Left lobe of liver (tissue), 2 donors: ENCODE measurements around the gene ABCB6. TPM values are rescaled to one million over a fixed set of nuclear protein-coding genes. Genes with fewer than 3 reads are reported as not detected.
A peak's percentile ranks its signal among the peaks of the same experiment; 100 is the strongest.

Experiments
- ATAC-seq: fragments of 200-7000 bp; cut with Tn5 transposase; one replicate; pipeline ENCODE4 v1.9.1; 2020; ENCODE audit warnings: mild to moderate bottlenecking, moderate library complexity
- DNase-seq: peaks from one replicate; pipeline ENCODE4 v3.0.0-alpha.2; 2020; ENCODE audit warnings: low spot score
- total RNA-seq: library from RNA; stranded (reverse); gene quantifications from one replicate; pipeline ENCODE4 v1.2.1, GENCODE V29; 2021
- donor health status: DM: no; HTN: no; CAD: no; lungs with moderate emphysema.
- donor health status: DM: no; HTN: yes; CAD: no.

Gene ABCB6
- total RNA-seq, 1 donor from 2014 or later, result 53.5 TPM

GRCh38 chr2:219172231-219173154 lies 46.3 kb downstream of the ABCB6 start:
- ATAC-seq (no peak), DNase-seq (no peak)

- ATAC-seq, result peak; percentile 62
- DNase-seq, result no peak
Observed at GRCh38 chr2:219171231-219171651, 47.5 kb downstream of the ABCB6 start.

- ATAC-seq (peak; percentile 81), DNase-seq (no peak)
Observed at GRCh38 chr2:219169930-219170654, 48.7 kb downstream of the ABCB6 start, which contains the start of gene SLC23A3. SLC23A3 (minus strand) TSS chr2:219170029; CDS start chr2:219169984, 45 bp downstream.

- DNase-seq, result no peak
- no peak for ATAC-seq
Observed at GRCh38 chr2:219168932-219169331, 49.8 kb downstream of the ABCB6 start.

- DNase-seq, result no peak
- ATAC-seq, result no peak
Observed at GRCh38 chr2:219168526-219168925, 50.2 kb downstream of the ABCB6 start.

GRCh38 chr2:219167997-219168396 lies 50.8 kb downstream of the ABCB6 start:
- DNase-seq (no peak), ATAC-seq (no peak)

- no peak for ATAC-seq
Observed at GRCh38 chr2:219165058-219165911, 53.5 kb downstream of the ABCB6 start.

GRCh38 chr2:219163156-219163555 lies 55.6 kb downstream of the ABCB6 start:
- ATAC-seq (no peak), DNase-seq (no peak)

More at GRCh38 chr2:219165058-219165911, 53.5 kb downstream of the ABCB6 start:
- DNase-seq, result no peak

GRCh38 chr2:219161097-219161496 lies 57.7 kb downstream of the ABCB6 start:
- DNase-seq, result no peak
- no peak for ATAC-seq

GRCh38 chr2:219160186-219161017 lies 58.4 kb downstream of the ABCB6 start, which contains the start of gene NHEJ1:
NHEJ1 (minus strand) TSS chr2:219160815; CDS start chr2:219158362, 2,453 bp downstream.
- DNase-seq (peak; percentile 98), ATAC-seq (peak; percentile 95)

Other genes with a start within 250 kb of the ABCB6 start
- gene FEV, start 233.8 kb downstream of the ABCB6 start, total RNA-seq, result not detected
- gene CRYBA2, start 225.5 kb downstream of the ABCB6 start, total RNA-seq, result not detected
- gene CFAP65, start 177.4 kb downstream of the ABCB6 start, total RNA-seq, result 0.05 TPM
- 4.9 TPM for gene IHH, start 158.0 kb downstream of the ABCB6 start, total RNA-seq
- 7.8 TPM for gene NHEJ1, start 58.1 kb downstream of the ABCB6 start, total RNA-seq
- 2.8 TPM for gene SLC23A3, start 48.9 kb downstream of the ABCB6 start, total RNA-seq
- 31.2 TPM for gene CNPPD1, start 42.0 kb downstream of the ABCB6 start, total RNA-seq
- gene RETREG2, start 40.7 kb downstream of the ABCB6 start, total RNA-seq, result 54.8 TPM
- 28.6 TPM for gene ZFAND2B, start 12.2 kb downstream of the ABCB6 start, total RNA-seq
- gene ATG9A, start 10.7 kb upstream of the ABCB6 start, total RNA-seq, result 45.8 TPM
- gene ANKZF1, start 10.8 kb upstream of the ABCB6 start, total RNA-seq, result 22.1 TPM
- gene GLB1L, start 26.5 kb upstream of the ABCB6 start, total RNA-seq, result 3.1 TPM
- 24.4 TPM for gene STK16, start 26.5 kb upstream of the ABCB6 start, total RNA-seq
- not detected for gene TUBA4B, start 34.3 kb upstream of the ABCB6 start, total RNA-seq
- 29.0 TPM for gene TUBA4A, start 35.0 kb upstream of the ABCB6 start, total RNA-seq
- gene DNAJB2, start 60.4 kb upstream of the ABCB6 start, total RNA-seq, result 40.9 TPM
- not detected for gene PTPRN, start 90.4 kb upstream of the ABCB6 start, total RNA-seq
- not detected for gene RESP18, start 113.8 kb upstream of the ABCB6 start, total RNA-seq
- 37.4 TPM for gene DNPEP, start 169.0 kb upstream of the ABCB6 start, total RNA-seq
- gene DES, start 199.4 kb upstream of the ABCB6 start, total RNA-seq, result 1.8 TPM
- gene SPEG, start 215.9 kb upstream of the ABCB6 start, total RNA-seq, result 1.5 TPM